GM13977 (cell line): ENCODE measurements around the gene CKAP2.

ENCODE experiments used
- DNase-seq: peaks from one replicate; pipeline ENCODE4 v3.0.0; 2012; ENCODE audit warnings: low spot score
- in situ Hi-C: fragments of 300-500 bp; cut with MboI; formaldehyde crosslinking; loops from one replicate; pipeline ENCODE4 v1.12.0; 2022; ENCODE audit warnings: low sequenced_read_pairs, low pct_unique_long_range_greater_than_20kb, mixed read lengths, inconsistent platforms; ENCODE audit not compliant: unreplicated experiment
- TF ChIP-seq, protein P1 (sequence below): IDR thresholded peaks from 2 replicates; pipeline ENCODE4 v1.5.1; 2012; ENCODE audit warnings: mild to moderate bottlenecking, control low read depth; ENCODE audit not compliant: insufficient read depth; ENCODE audit errors: extremely low read depth, missing control alignments

Gene CKAP2

DNA sequence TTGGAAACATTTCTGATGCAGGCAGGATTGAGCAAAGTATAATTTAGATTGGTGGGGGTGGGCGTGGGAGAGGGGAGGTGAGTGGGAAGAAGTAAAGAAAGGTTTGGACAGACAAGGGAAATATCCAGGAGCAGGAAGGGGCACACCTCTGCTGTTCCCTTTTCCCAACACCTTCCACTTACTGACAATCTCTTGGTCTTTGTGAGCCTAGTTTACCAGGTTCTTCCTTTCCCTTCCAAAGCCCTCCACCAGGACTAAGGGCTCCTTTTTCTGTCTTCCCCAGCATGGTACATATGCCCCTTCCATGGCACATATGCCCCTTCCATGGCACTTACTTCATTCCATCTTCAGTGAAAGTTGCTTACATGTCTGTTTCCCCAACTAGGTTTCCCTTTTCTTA is 43.1 kb upstream of the CKAP2 start:
- TF ChIP-seq, protein P1, sequence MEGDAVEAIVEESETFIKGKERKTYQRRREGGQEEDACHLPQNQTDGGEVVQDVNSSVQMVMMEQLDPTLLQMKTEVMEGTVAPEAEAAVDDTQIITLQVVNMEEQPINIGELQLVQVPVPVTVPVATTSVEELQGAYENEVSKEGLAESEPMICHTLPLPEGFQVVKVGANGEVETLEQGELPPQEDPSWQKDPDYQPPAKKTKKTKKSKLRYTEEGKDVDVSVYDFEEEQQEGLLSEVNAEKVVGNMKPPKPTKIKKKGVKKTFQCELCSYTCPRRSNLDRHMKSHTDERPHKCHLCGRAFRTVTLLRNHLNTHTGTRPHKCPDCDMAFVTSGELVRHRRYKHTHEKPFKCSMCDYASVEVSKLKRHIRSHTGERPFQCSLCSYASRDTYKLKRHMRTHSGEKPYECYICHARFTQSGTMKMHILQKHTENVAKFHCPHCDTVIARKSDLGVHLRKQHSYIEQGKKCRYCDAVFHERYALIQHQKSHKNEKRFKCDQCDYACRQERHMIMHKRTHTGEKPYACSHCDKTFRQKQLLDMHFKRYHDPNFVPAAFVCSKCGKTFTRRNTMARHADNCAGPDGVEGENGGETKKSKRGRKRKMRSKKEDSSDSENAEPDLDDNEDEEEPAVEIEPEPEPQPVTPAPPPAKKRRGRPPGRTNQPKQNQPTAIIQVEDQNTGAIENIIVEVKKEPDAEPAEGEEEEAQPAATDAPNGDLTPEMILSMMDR, result no peak
- in situ Hi-C loops, result no loop called here

DNA sequence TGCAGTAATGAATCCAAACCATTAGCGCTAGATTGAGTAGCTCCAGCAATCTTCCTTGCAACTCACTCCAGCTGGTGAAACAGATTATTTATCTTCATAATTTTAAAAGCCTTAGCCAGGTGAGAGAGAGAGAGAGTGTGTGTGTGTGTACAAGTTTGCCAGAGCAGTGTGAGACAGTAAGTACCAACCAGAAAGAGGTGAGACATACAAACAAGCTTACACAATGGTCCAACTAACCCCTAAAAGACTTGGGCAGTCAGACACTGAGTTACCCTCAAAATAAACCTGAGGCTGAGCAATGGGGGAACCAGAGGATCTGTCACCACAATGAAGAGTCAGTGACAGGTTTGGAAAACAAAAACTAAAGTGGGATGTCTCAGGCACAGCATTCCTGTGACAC is 41.2 kb upstream of the CKAP2 start:
- TF ChIP-seq, protein P1, result no peak
- DNase-seq, result no peak
- in situ Hi-C loops, result no loop called here

More for the DNA sequence above, 43.1 kb upstream of the CKAP2 start:
- DNase-seq, result no peak

DNA sequence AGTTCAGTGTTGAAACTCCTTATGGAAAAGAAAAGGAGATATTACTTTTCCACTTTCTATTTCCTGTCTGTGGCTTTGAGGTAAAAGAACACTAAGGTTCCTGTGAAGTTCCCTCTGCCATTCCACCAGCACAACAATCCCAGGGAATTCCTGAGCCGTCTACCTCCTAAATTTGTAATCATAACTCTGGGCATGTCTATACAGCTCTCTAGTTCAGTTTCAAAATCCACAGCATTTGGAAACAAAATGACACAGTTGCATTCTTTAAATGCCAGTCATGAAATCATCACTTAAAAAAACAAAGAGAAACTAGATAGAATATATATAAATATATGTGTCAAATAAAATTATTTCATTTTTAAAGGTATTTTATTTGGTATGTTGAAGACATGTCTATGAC is 40.3 kb upstream of the CKAP2 start:
- in situ Hi-C loops, result no loop called here
- no peak for DNase-seq
- TF ChIP-seq, protein P1, result no peak

DNA sequence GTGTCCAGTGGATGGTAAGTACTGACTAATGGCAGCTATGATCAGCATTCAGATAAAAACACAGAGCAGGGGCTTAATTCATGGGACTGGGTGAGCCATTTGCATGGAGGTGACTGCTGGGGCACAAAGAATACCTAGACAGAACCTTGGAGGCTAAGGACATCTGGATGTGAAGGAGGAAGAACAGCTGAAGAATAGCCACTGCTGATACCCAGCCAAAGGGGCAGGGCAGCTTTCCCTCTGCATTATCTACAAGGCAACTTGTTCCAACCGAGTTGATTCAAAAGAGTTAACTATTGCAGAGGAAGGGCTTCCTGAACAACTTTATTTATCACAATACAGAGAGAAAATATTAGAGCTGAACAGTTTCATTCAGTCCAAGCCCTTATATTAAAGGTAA is 36.2 kb upstream of the CKAP2 start:
- TF ChIP-seq, protein P1, result no peak
- no peak for DNase-seq
- in situ Hi-C loops, result no loop called here

DNA sequence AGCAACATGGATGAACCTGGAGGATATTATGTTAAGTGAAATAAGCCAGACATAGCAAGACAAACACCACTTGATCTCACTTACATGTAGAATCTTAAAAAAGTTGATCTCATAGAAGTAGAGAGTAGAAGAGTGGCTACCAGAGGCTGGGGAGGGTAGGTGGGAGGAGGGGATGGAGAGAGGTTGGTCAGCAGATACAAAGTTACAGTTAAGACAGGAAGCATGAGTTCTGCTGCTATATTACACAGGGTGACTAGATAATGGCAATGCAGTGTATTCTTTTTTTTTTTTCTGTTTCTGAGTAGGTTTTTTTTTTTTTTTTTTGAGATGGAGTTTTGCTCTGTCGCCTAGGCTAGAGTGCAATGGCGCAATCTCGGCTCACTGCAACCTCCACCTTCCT is 34.1 kb upstream of the CKAP2 start:
- in situ Hi-C loops, result no loop called here
- DNase-seq, result no peak
- TF ChIP-seq, protein P1, result no peak

DNA sequence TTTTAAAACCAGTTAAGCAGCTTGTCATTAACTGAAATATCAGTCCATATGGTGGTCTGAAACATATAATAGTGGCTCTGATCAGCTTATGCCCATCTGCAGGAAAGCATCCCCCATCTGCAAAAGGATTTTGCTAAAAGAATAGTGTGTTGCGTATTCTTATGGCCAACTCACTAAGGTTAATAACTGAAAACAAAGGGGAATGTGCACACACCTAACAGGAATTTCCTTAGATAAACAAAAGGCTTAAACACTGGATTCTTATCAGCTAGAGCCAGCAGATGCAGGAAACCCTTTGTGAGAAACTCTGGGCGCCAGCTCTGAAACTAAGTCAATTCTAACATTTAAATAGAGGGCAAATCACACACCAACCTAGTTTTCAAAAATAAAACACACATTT is 27.0 kb upstream of the CKAP2 start:
- in situ Hi-C loops, result no loop called here
- no peak for DNase-seq
- TF ChIP-seq, protein P1, result no peak

DNA sequence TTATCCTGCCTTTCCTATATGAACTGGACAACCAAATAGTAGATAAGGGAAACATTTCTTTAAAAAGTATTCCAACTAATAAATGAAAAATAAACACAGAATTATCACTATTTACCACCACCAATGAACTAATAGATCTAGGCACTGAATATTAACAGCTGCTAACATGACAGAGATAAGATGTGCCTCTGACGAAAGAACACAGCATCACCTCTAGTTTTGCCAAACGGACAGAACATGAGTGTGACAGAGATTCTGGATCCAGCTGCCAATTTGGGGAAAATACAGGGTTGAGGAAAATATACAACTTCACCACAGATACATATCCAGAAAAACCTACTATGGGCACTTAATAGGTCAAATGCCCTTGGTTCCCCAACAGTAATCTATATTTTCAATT is 22.8 kb upstream of the CKAP2 start:
- TF ChIP-seq, protein P1, result no peak
- in situ Hi-C loops, result no loop called here
- no peak for DNase-seq
